Germinal center (tissue), 1 donor: ENCODE data around the gene RASL11B.

Experiments used
- DNase-seq: peaks from one replicate; pipeline ENCODE4 v3.0.0; 2012; ENCODE audit warnings: mixed read lengths, low spot score

RASL11B gene

GRCh38 chr4:52915730-52916300 lies 53.7 kb downstream of the RASL11B start:
- DNase-seq: no peak
